ENCODE results near the gene ALDH1B1. TPM values are rescaled to one million over a fixed set of nuclear protein-coding genes. Genes with fewer than 3 reads are reported as not detected.

ALDH1B1 gene
- total RNA-seq, 4 donors from 2014 or later = 130 to 432 (median 156) TPM

DNA sequence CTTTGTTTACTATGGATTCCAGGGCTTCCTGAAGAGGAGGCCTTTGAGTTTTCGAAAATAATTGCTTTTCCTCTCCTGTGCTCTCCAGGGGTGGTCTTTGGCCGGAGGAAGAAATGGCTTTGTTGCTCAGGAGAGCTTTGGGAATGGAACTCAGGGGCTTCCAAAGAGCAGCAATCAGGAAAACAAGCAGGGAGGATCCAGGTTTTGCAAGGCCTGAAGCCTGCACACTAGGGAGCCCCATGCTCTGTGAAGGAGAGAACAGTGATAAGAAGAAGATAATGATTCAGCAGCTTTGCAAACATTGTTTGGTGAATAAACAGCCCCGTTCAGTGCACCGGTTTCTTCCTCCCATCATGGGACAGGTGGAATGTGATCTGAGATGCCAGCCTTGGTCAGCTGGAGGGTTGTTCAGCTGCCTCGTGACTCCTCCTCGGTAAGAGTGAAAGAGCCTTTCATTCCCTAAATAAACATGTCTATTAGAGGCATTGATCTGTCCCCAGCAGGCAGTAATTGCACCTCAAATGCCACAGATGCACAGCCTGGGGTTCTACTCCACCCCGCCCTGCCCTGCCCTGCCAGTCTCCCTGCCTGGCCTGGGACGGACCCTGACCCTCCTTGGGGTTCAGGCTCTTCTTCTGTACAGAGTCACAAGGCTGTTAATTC lies 11.5 kb upstream of the ALDH1B1 start:
- Histone ChIP-seq H3K36me3 (no peaks in the 10 kb centered on the region), H3K27me3 (no peaks in the 10 kb centered on the region), H3K9me3 (peaks cover 0 to 9% (median 0%) of the 10 kb centered on the region in 3 donors), H3K4me1 (peaks cover 0 to 62% (median 2%) of the 10 kb centered on the region in 3 donors), H3K4me3 (no peak overlapping the region), H3K27ac (peak overlapping the region in 3 of 4 donors; percentile 87 to 93 (median 88))
- no peak for ATAC-seq
- WGBS, 2 donors (ENCODE audit: low coverage in 1 of 2) = 52 to 100% methylated on average over 1 to 7 of the region's 8 CpGs
- TF ChIP-seq, protein P1, sequence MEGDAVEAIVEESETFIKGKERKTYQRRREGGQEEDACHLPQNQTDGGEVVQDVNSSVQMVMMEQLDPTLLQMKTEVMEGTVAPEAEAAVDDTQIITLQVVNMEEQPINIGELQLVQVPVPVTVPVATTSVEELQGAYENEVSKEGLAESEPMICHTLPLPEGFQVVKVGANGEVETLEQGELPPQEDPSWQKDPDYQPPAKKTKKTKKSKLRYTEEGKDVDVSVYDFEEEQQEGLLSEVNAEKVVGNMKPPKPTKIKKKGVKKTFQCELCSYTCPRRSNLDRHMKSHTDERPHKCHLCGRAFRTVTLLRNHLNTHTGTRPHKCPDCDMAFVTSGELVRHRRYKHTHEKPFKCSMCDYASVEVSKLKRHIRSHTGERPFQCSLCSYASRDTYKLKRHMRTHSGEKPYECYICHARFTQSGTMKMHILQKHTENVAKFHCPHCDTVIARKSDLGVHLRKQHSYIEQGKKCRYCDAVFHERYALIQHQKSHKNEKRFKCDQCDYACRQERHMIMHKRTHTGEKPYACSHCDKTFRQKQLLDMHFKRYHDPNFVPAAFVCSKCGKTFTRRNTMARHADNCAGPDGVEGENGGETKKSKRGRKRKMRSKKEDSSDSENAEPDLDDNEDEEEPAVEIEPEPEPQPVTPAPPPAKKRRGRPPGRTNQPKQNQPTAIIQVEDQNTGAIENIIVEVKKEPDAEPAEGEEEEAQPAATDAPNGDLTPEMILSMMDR (IDR thresholded peaks at IDR 0.05) = no peak
- TF ChIP-seq POLR2A (IDR thresholded peaks at IDR 0.05) = no peak
- TF ChIP-seq POLR2AphosphoS5 (IDR thresholded peaks at IDR 0.05) = no peak
- no peak for TF ChIP-seq EP300 (IDR thresholded peaks at IDR 0.05)

DNA sequence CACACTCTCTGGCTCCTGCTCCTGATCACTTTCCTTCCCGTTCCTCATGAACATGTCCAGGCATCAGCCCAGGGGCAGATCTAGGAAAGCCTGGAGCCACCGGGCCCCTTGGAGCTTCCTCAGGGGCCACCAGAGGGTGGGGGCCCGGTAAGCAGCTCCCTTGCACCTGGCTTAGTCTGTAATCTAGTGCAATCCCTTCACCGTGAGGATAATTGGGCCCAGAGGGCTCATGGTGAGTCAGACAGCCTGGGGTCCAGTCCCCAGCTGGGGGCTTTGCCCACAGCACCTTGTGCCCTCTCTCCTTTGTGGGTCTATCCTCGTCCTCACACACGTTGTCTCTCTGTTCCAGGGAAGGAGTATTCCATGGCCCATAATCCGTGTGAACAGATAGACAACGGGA lies 10.4 kb upstream of the ALDH1B1 start:
- TF ChIP-seq EP300 (IDR thresholded peaks at IDR 0.05) (no peak), POLR2AphosphoS5 (IDR thresholded peaks at IDR 0.05) (no peak), POLR2A (IDR thresholded peaks at IDR 0.05) (no peak)
- TF ChIP-seq, protein P1 (IDR thresholded peaks at IDR 0.05) = no peak
- H3K27ac ChIP-seq = peak overlapping the region in 3 of 4 donors; percentile 87 to 93 (median 88)
- no peaks in the 10 kb centered on the region for H3K36me3 ChIP-seq
- 78 to 92% methylated on average over 2 to 5 of the region's 8 CpGs for WGBS, 2 donors (ENCODE audit: low coverage in 1 of 2)
- H3K9me3 ChIP-seq = peaks cover 0 to 9% (median 0%) of the 10 kb centered on the region in 3 donors
- H3K4me3 ChIP-seq = no peak overlapping the region
- no peaks in the 10 kb centered on the region for H3K27me3 ChIP-seq
- no peak for ATAC-seq
- peaks cover 0 to 50% (median 2%) of the 10 kb centered on the region in 3 donors for H3K4me1 ChIP-seq

DNA sequence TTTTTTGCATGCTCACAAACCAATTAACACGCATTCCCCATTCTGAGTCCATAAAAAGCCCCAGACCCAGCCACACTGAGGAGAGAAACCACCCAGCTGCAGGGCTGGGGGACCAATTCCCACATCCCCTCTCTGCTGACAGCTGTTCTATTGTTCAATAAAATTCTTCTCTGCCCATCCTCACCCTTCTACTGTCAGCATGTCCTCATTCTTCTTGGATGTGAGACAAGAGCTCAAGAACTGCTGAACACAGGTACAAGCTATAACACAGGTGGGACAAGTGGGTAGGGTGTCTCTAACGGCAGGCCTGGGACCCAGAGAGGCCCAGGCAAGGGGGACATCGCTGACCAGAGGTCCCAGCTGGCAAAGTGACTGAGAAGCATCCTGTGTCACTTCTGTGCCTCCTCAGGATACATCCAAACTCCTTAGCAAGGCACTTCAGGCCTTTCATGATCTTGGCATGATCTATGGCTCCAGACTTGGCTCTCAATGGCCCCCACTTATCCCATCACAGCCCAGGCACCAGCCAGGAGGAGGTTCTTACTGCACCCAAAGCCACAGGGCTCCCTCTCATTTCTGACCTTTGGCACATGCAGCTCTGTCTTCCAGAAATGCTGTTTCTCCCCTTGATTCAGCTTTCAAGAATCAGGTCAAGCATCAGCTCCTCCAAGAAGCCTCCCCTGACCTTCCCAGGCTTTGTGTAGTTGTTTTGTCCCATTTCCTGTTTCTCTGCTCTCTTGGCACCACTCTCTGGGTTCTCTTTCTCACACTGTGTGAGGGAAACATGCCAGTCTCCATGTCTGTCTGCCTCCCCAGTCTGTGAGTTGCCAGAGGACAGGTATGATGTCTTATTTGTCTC lies 7.3 kb upstream of the ALDH1B1 start:
- no peak for ATAC-seq
- WGBS, 2 donors (ENCODE audit: low coverage in 1 of 2) = 67 to 83% methylated on average over 1 of the region's 3 CpGs
- no peak overlapping the region for H3K4me3 ChIP-seq
- peak overlapping the region in 3 of 4 donors; percentile 87 to 93 (median 88) for H3K27ac ChIP-seq
- H3K9me3 ChIP-seq = peaks cover 0 to 9% (median 0%) of the 10 kb centered on the region in 3 donors
- peaks cover 2 to 74% (median 8%) of the 10 kb centered on the region in 3 donors for H3K4me1 ChIP-seq
- no peaks in the 10 kb centered on the region for H3K36me3 ChIP-seq
- TF ChIP-seq EP300 (IDR thresholded peaks at IDR 0.05) (no peak), POLR2A (IDR thresholded peaks at IDR 0.05) (no peak), POLR2AphosphoS5 (IDR thresholded peaks at IDR 0.05) (no peak)
- TF ChIP-seq, protein P1 (IDR thresholded peaks at IDR 0.05) = no peak
- no peaks in the 10 kb centered on the region for H3K27me3 ChIP-seq

DNA sequence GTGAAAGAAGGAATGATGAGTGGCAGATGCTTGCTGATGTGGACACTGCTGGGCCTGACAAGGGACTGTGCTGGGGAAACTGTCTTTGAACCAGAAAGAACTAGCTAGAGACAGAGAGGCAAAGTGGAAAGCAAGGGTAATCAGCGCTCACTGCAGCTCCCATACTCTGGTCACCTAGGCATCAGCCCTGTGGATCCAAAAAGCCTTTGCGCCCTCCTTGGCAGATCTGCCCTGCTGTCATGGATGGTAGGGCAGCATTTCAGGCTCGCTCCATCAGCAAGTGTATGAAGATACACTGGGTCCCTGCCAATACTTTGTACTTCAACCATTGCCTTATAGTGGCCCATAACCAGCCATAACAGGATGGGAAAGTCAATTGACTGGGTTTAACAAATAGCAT lies 6.6 kb upstream of the ALDH1B1 start:
- no peak for ATAC-seq
- Histone ChIP-seq H3K4me3 (no peak overlapping the region), H3K36me3 (no peaks in the 10 kb centered on the region), H3K27me3 (no peaks in the 10 kb centered on the region), H3K4me1 (peaks cover 2 to 76% (median 8%) of the 10 kb centered on the region in 3 donors), H3K9me3 (peaks cover 0 to 9% (median 0%) of the 10 kb centered on the region in 3 donors), H3K27ac (peak overlapping the region; percentile 18 to 93 (median 88))
- WGBS, 2 donors (ENCODE audit: low coverage in 1 of 2) = 100% methylated on average over 1 of the region's 3 CpGs
- TF ChIP-seq POLR2A (IDR thresholded peaks at IDR 0.05) (no peak), EP300 (IDR thresholded peaks at IDR 0.05) (no peak)

DNA sequence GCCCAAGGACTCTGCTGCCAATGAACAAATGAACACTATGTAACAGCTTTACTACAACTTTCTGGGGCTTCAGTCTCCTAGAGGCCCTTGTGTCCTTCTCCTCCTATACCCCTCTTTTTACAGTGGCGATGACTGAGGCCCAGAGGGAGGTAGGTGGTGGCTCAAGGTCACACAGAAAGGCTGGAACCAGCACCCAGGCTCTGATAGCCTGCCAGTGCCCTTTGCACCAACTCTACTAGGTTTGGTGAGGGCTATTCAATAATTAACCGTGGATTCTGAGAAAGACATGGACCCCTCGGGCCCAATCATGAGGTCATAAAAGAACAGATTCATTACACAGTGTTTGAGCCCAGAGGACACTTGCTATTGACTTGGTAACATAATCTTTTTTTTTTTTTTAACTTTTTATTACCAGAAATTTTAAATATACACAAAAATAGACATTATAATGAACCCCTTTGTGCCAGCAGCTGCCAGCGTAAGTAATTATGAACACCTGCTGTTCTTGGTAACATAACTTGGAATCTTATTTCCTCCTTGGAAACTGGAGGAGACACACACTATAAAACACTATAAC lies 6.1 kb upstream of the ALDH1B1 start:
- H3K4me3 ChIP-seq = no peak overlapping the region
- no peaks in the 10 kb centered on the region for H3K27me3 ChIP-seq
- peaks cover 0 to 9% (median 0%) of the 10 kb centered on the region in 3 donors for H3K9me3 ChIP-seq
- 82 to 87% methylated on average over 3 to 4 of the region's 4 CpGs for WGBS, 2 donors (ENCODE audit: low coverage in 1 of 2)
- peak overlapping the region; percentile 73 to 93 (median 88) for H3K27ac ChIP-seq
- peaks cover 2 to 76% (median 8%) of the 10 kb centered on the region in 3 donors for H3K4me1 ChIP-seq
- no peak for ATAC-seq
- no peaks in the 10 kb centered on the region for H3K36me3 ChIP-seq
- TF ChIP-seq EP300 (IDR thresholded peaks at IDR 0.05) (no peak), POLR2AphosphoS5 (IDR thresholded peaks at IDR 0.05) (no peak), POLR2A (IDR thresholded peaks at IDR 0.05) (no peak)
- TF ChIP-seq, protein P1 (IDR thresholded peaks at IDR 0.05) = no peak
